ENCODE data around the gene OR2T1. TPM values are rescaled to one million over a fixed set of nuclear protein-coding genes. Genes with fewer than 3 reads are reported as not detected.
"Not testable (repeated sequence)": the region's sequence is repeated elsewhere in the genome, so short reads cannot be mapped to it uniquely, and the experiment has no call there.

OR2T1 gene
- polyA plus RNA-seq, 4 donors: not detected

GRCh38 chr1:248388426-248388825, 14.4 kb upstream of the OR2T1 start:
- H3K27me3 ChIP-seq (ENCODE audit: control insufficient read depth in 3 of 3, insufficient read depth in 3 of 3, low read length in 3 of 3): no peaks in the 10 kb centered on the region
- H3K36me3 ChIP-seq (ENCODE audit: control insufficient read depth in 3 of 3, insufficient read depth in 2 of 3, low read depth in 1 of 3, low read length in 3 of 3): no peaks in the 10 kb centered on the region
- no peaks in the 10 kb centered on the region for H3K4me1 ChIP-seq (ENCODE audit: control insufficient read depth in 3 of 3, insufficient read depth in 2 of 3, low read depth in 1 of 3, low read length in 2 of 3)
- no peak overlapping the region for H3K4me3 ChIP-seq (ENCODE audit: low read depth in 1 of 3, low read length in 3 of 3)
- H3K27ac ChIP-seq (ENCODE audit: low read depth in 1 of 3, low read length in 2 of 3): no peak overlapping the region
- no peak for DNase-seq
- 53 to 62% (median 54%) methylated on average over 2 of the region's 2 CpGs for WGBS, 3 donors
- FAIRE-seq: no peak
- H3K9me3 ChIP-seq (ENCODE audit: control insufficient read depth in 2 of 2, insufficient read depth in 1 of 2, low read depth in 1 of 2, low read length in 1 of 2): peaks cover 0 to 1% of the 10 kb centered on the region in 2 donors

GRCh38 chr1:248393050-248393449, 9.8 kb upstream of the OR2T1 start:
- Histone ChIP-seq H3K9me3 (ENCODE audit: control insufficient read depth in 2 of 2, insufficient read depth in 1 of 2, low read depth in 1 of 2, low read length in 1 of 2) (peaks cover 0 to under 1% of the 10 kb centered on the region in 2 donors), H3K27ac (ENCODE audit: low read depth in 1 of 3, low read length in 2 of 3) (no peak overlapping the region), H3K36me3 (ENCODE audit: control insufficient read depth in 3 of 3, insufficient read depth in 2 of 3, low read depth in 1 of 3, low read length in 3 of 3) (no peaks in the 10 kb centered on the region), H3K27me3 (ENCODE audit: control insufficient read depth in 3 of 3, insufficient read depth in 3 of 3, low read length in 3 of 3) (no peaks in the 10 kb centered on the region), H3K4me1 (ENCODE audit: control insufficient read depth in 3 of 3, insufficient read depth in 2 of 3, low read depth in 1 of 3, low read length in 2 of 3) (no peaks in the 10 kb centered on the region), H3K4me3 (ENCODE audit: low read depth in 1 of 3, low read length in 3 of 3) (no peak overlapping the region)
- FAIRE-seq (no peak), DNase-seq (no peak)
- 48 to 67% (median 50%) methylated on average over 2 of the region's 2 CpGs for WGBS, 3 donors

DNA sequence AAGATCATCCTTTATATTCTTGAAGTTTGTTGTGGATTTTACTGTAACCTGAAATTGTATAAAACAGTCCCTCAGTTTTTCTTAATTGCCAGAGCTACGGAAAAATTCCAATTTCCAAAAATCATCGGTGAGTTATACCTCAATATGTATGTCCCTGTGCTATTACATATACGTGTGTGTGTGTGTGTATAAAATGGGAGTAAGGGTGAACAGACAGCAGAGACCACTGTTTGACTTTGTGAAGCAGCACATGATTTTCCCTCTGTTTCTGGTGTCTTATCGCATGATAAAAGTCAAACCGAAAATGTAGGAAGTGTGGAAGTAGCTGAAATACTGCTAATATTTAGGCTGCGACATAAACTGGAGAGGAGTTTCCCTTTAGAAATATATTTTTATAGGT, 1.2 kb downstream of the OR2T1 start:
- no peaks in the 10 kb centered on the region for H3K36me3 ChIP-seq (ENCODE audit: control insufficient read depth in 3 of 3, insufficient read depth in 2 of 3, low read depth in 1 of 3, low read length in 3 of 3)
- no peak for FAIRE-seq
- no peak overlapping the region for H3K4me3 ChIP-seq (ENCODE audit: low read depth in 1 of 3, low read length in 3 of 3)
- no peaks in the 10 kb centered on the region for H3K27me3 ChIP-seq (ENCODE audit: control insufficient read depth in 3 of 3, insufficient read depth in 3 of 3, low read length in 3 of 3)
- peak in 1 of 2 donors; percentile 18 for DNase-seq
- no peak overlapping the region for H3K27ac ChIP-seq (ENCODE audit: low read depth in 1 of 3, low read length in 2 of 3)
- WGBS, 3 donors: 88 to 92% (median 89%) methylated on average over 6 of the region's 6 CpGs
- peaks cover 0 to 19% of the 10 kb centered on the region in 2 donors for H3K9me3 ChIP-seq (ENCODE audit: control insufficient read depth in 2 of 2, insufficient read depth in 1 of 2, low read depth in 1 of 2, low read length in 1 of 2)
- no peaks in the 10 kb centered on the region for H3K4me1 ChIP-seq (ENCODE audit: control insufficient read depth in 3 of 3, insufficient read depth in 2 of 3, low read depth in 1 of 3, low read length in 2 of 3)

DNA sequence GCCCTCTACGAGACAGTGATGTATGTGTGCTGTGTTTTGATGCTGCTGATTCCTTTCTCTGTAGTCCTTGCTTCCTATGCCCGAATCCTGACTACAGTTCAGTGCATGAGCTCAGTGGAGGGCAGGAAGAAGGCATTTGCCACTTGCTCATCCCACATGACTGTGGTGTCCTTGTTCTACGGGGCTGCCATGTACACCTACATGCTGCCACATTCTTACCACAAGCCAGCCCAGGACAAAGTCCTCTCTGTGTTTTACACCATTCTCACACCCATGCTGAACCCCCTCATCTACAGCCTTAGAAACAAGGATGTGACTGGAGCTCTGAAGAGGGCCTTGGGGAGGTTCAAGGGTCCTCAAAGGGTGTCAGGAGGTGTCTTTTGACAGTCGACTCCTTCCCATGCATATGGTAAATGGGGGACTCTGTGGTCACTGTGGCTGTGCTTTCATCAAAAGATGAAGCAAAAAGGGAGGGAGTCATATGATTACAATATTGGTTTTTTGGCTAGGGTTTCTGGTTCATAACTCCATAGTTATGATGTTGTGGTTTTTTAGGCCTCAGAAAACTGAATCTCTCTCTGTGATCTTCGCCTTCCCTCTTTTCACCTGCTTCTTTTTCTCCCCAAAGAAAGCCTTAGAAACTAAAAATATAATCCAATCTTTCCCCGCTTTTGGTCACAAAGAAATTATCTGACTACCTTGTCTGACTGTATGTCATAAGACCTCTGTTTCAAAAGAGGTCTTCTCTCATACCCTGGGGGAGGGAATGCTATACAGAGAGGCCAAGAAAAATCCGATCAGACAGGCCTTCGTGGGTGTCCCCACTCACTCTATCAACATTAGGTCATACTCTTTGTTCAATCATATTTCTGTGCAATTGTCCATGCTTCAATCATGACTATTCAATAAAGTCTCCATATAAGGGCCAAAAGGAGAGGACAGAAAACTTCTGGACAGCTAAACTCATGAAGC, 4.2 kb downstream of the OR2T1 start:
- no peaks in the 10 kb centered on the region for H3K4me1 ChIP-seq (ENCODE audit: control insufficient read depth in 3 of 3, insufficient read depth in 2 of 3, low read depth in 1 of 3, low read length in 2 of 3)
- FAIRE-seq (no peak), DNase-seq (no peak)
- no peaks in the 10 kb centered on the region for H3K27me3 ChIP-seq (ENCODE audit: control insufficient read depth in 3 of 3, insufficient read depth in 3 of 3, low read length in 3 of 3)
- H3K36me3 ChIP-seq (ENCODE audit: control insufficient read depth in 3 of 3, insufficient read depth in 2 of 3, low read depth in 1 of 3, low read length in 3 of 3): no peaks in the 10 kb centered on the region
- H3K4me3 ChIP-seq (ENCODE audit: low read depth in 1 of 3, low read length in 3 of 3): no peak overlapping the region
- H3K9me3 ChIP-seq (ENCODE audit: control insufficient read depth in 2 of 2, insufficient read depth in 1 of 2, low read depth in 1 of 2, low read length in 1 of 2): peaks cover 0 to 26% of the 10 kb centered on the region in 2 donors
- WGBS, 3 donors: 62 to 71% (median 69%) methylated on average over 8 of the region's 8 CpGs
- H3K27ac ChIP-seq (ENCODE audit: low read depth in 1 of 3, low read length in 2 of 3): no peak overlapping the region

GRCh38 chr1:248416226-248416625, 13.4 kb downstream of the OR2T1 start:
- Histone ChIP-seq H3K4me3 (ENCODE audit: low read depth in 1 of 3, low read length in 3 of 3) (no peak overlapping the region), H3K9me3 (ENCODE audit: control insufficient read depth in 2 of 2, insufficient read depth in 1 of 2, low read depth in 1 of 2, low read length in 1 of 2) (peaks cover 0 to 30% of the 10 kb centered on the region in 2 donors), H3K4me1 (ENCODE audit: control insufficient read depth in 3 of 3, insufficient read depth in 2 of 3, low read depth in 1 of 3, low read length in 2 of 3) (no peaks in the 10 kb centered on the region), H3K27me3 (ENCODE audit: control insufficient read depth in 3 of 3, insufficient read depth in 3 of 3, low read length in 3 of 3) (no peaks in the 10 kb centered on the region), H3K36me3 (ENCODE audit: control insufficient read depth in 3 of 3, insufficient read depth in 2 of 3, low read depth in 1 of 3, low read length in 3 of 3) (no peaks in the 10 kb centered on the region), H3K27ac (ENCODE audit: low read depth in 1 of 3, low read length in 2 of 3) (no peak overlapping the region)
- no peak for DNase-seq
- WGBS, 3 donors: 50 to 61% (median 52%) methylated on average over 3 of the region's 3 CpGs
- no peak for FAIRE-seq

GRCh38 chr1:248417854-248418253, 15.0 kb downstream of the OR2T1 start:
- 63 to 82% (median 76%) methylated on average over 2 of the region's 2 CpGs for WGBS, 3 donors
- Histone ChIP-seq H3K4me1 (ENCODE audit: control insufficient read depth in 3 of 3, insufficient read depth in 2 of 3, low read depth in 1 of 3, low read length in 2 of 3) (no peaks in the 10 kb centered on the region), H3K4me3 (ENCODE audit: low read depth in 1 of 3, low read length in 3 of 3) (no peak overlapping the region), H3K27ac (ENCODE audit: low read depth in 1 of 3, low read length in 2 of 3) (no peak overlapping the region), H3K9me3 (ENCODE audit: control insufficient read depth in 2 of 2, insufficient read depth in 1 of 2, low read depth in 1 of 2, low read length in 1 of 2) (peaks cover 0 to 25% of the 10 kb centered on the region in 2 donors), H3K36me3 (ENCODE audit: control insufficient read depth in 3 of 3, insufficient read depth in 2 of 3, low read depth in 1 of 3, low read length in 3 of 3) (no peaks in the 10 kb centered on the region), H3K27me3 (ENCODE audit: control insufficient read depth in 3 of 3, insufficient read depth in 3 of 3, low read length in 3 of 3) (no peaks in the 10 kb centered on the region)
- no peak for FAIRE-seq
- DNase-seq: no peak

DNA sequence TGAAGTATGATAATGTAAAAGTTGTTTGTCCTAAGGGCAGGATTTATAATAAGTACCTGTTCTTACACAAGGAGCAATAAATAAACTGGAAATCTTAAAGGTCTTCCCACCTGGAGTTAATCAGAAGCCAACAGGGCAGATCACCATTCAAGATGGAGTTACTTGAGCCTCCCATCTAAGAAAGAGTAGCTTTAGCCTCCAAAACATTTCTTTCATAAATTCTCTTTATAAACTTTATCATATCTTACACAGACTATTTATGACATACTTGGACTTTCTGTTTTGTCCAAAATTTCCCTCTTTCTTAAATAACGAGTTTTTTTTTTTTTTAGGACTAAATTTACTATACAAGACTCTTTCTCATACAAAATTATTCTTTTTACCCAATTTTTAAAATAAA, 18.5 kb downstream of the OR2T1 start:
- Histone ChIP-seq H3K9me3 (ENCODE audit: control insufficient read depth in 2 of 2, insufficient read depth in 1 of 2, low read depth in 1 of 2, low read length in 1 of 2) (peaks cover 0 to 26% of the 10 kb centered on the region in 2 donors), H3K36me3 (ENCODE audit: control insufficient read depth in 3 of 3, insufficient read depth in 2 of 3, low read depth in 1 of 3, low read length in 3 of 3) (no peaks in the 10 kb centered on the region), H3K4me3 (ENCODE audit: low read depth in 1 of 3, low read length in 3 of 3) (no peak overlapping the region), H3K27me3 (ENCODE audit: control insufficient read depth in 3 of 3, insufficient read depth in 3 of 3, low read length in 3 of 3) (no peaks in the 10 kb centered on the region), H3K4me1 (ENCODE audit: control insufficient read depth in 3 of 3, insufficient read depth in 2 of 3, low read depth in 1 of 3, low read length in 2 of 3) (no peaks in the 10 kb centered on the region), H3K27ac (ENCODE audit: low read depth in 1 of 3, low read length in 2 of 3) (no peak overlapping the region)
- FAIRE-seq: peak; percentile 97
- no peak for DNase-seq
- 0 to 18% (median 3%) methylated on average over 1 of the region's 1 CpG for WGBS, 3 donors

- DNase-seq; H3K4me1 ChIP-seq (ENCODE audit: control insufficient read depth in 3 of 3, insufficient read depth in 2 of 3, low read depth in 1 of 3, low read length in 2 of 3); H3K4me3 ChIP-seq (ENCODE audit: low read depth in 1 of 3, low read length in 3 of 3); H3K27ac ChIP-seq (ENCODE audit: low read depth in 1 of 3, low read length in 2 of 3); FAIRE-seq; H3K9me3 ChIP-seq (ENCODE audit: control insufficient read depth in 2 of 2, insufficient read depth in 1 of 2, low read depth in 1 of 2, low read length in 1 of 2); H3K36me3 ChIP-seq (ENCODE audit: control insufficient read depth in 3 of 3, insufficient read depth in 2 of 3, low read depth in 1 of 3, low read length in 3 of 3); H3K27me3 ChIP-seq (ENCODE audit: control insufficient read depth in 3 of 3, insufficient read depth in 3 of 3, low read length in 3 of 3): not testable (repeated sequence)
- WGBS, 3 donors: 45 to 53% (median 49%) methylated on average over 3 of the region's 3 CpGs
Measured at GRCh38 chr1:248427526-248428191, 24.8 kb downstream of the OR2T1 start.
